IMR-90 (cell line): ENCODE measurements around the gene ATOH8. TPM values are rescaled to one million over a fixed set of nuclear protein-coding genes. Genes with fewer than 3 reads are reported as not detected.

Experiments used
- ATAC-seq: fragments of 200-7000 bp; cut with Tn5 transposase; 2 replicates; pipeline ENCODE4 v1.9.1; 2020; ENCODE audit warnings: low read depth, mild to moderate bottlenecking, moderate library complexity
- BruUV-seq: library from RNA; stranded (reverse); fragments of 400-500 nt; replicated peaks from 2 replicates; lab custom pipeline; 2021; lab: Mats Ljungman, UMichigan
- CTCF ChIA-PET: fragments of 300-600 bp; formaldehyde crosslinking; extraction: SDS; loops from one replicate; lab custom pipeline; 2021; ENCODE audit warnings: antibody characterized with exemption; lab: Yijun Ruan, JAX
- POLR2A ChIA-PET: fragments of 300-600 bp; sonication (Branson Sonifier 250); formaldehyde crosslinking; loops from one replicate; lab custom pipeline; 2022; ENCODE audit warnings: antibody characterized with exemption; ENCODE audit not compliant: unreplicated experiment; lab: Charles Lee
- DNase-seq: peaks from one replicate; pipeline ENCODE4 v3.0.0; 2013
- H2AFZ ChIP-seq: replicated peaks from 2 replicates; pipeline ENCODE3; 2013; ENCODE audit warnings: low read length, mild to moderate bottlenecking; ENCODE audit not compliant: poor library complexity
- H2AK5ac ChIP-seq: 2 replicates; pipeline ENCODE4 v1.6.1; 2013; ENCODE audit warnings: low read depth, low read length, inconsistent platforms
- H2AK9ac ChIP-seq: replicated peaks from 2 replicates; pipeline ENCODE3; 2013; ENCODE audit warnings: mild to moderate bottlenecking, low read depth, low read length, moderate library complexity; ENCODE audit not compliant: poor library complexity
- H2BK120ac ChIP-seq: 2 replicates; pipeline ENCODE4 v1.6.1; 2013; ENCODE audit warnings: low read depth, low read length, inconsistent platforms
- H2BK15ac ChIP-seq: 3 replicates; pipeline ENCODE4 v1.6.1; 2013; ENCODE audit warnings: low read depth, low read length, inconsistent platforms
- H2BK20ac ChIP-seq: 2 replicates; pipeline ENCODE4 v1.6.1; 2013; ENCODE audit warnings: low read depth, mild to moderate bottlenecking, inconsistent platforms, low read length, moderate library complexity
- H2BK5ac ChIP-seq: 2 replicates; pipeline ENCODE4 v1.6.1; 2013; ENCODE audit warnings: mild to moderate bottlenecking, low read depth, low read length, inconsistent platforms; ENCODE audit not compliant: poor library complexity, severe bottlenecking
- H3K14ac ChIP-seq: replicated peaks from 2 replicates; pipeline ENCODE4 v1.6.1; 2013; ENCODE audit warnings: low read depth, low read length, inconsistent platforms
- H3K18ac ChIP-seq: 2 replicates; pipeline ENCODE4 v1.6.1; 2013; ENCODE audit warnings: low read depth, low read length, control low read depth
- H3K23ac ChIP-seq: 2 replicates; pipeline ENCODE4 v1.6.1; 2013; ENCODE audit warnings: low read depth, low read length, inconsistent platforms
- H3K27ac ChIP-seq: 2 replicates; pipeline ENCODE4 v1.5.1; 2013; ENCODE audit warnings: mild to moderate bottlenecking, control low read depth, low read length; ENCODE audit not compliant: insufficient read depth
- H3K27me3 ChIP-seq: 2 replicates; pipeline ENCODE4 v1.6.1; 2013; ENCODE audit warnings: low read length; ENCODE audit not compliant: control insufficient read depth, insufficient read depth
- H3K36me3 ChIP-seq: 2 replicates; pipeline ENCODE4 v1.6.1; 2013; ENCODE audit warnings: low read length, mixed read lengths; ENCODE audit not compliant: control insufficient read depth, insufficient read depth
- H3K4ac ChIP-seq: 2 replicates; pipeline ENCODE4 v1.6.1; 2013; ENCODE audit warnings: low read depth, low read length, inconsistent platforms
- H3K4me1 ChIP-seq: 2 replicates; pipeline ENCODE4 v1.6.1; 2013; ENCODE audit warnings: low read length, mixed read lengths; ENCODE audit not compliant: control insufficient read depth, insufficient read depth
- H3K4me2 ChIP-seq: 2 replicates; pipeline ENCODE4 v1.6.1; 2013; ENCODE audit warnings: low read depth, mild to moderate bottlenecking, control low read depth, low read length, moderate library complexity
- H3K4me3 ChIP-seq: 2 replicates; pipeline ENCODE4 v1.5.1; 2013; ENCODE audit warnings: low read depth, mild to moderate bottlenecking, control low read depth, low read length, moderate library complexity; ENCODE audit not compliant: insufficient read depth
- H3K56ac ChIP-seq: 2 replicates; pipeline ENCODE4 v1.6.1; 2013; ENCODE audit warnings: low read length, inconsistent platforms; ENCODE audit not compliant: insufficient read depth; ENCODE audit errors: extremely low read depth
- H3K79me1 ChIP-seq, 2 experiments: 2 replicates each; pipeline ENCODE4 v1.6.1; 2013; ENCODE audit warnings: low read length in 2 of 2, inconsistent platforms in 1 of 2, low read depth in 1 of 2
- H3K9ac ChIP-seq: 2 replicates; pipeline ENCODE4 v1.6.1; 2013; ENCODE audit warnings: low read depth, low read length, control low read depth
- H3K9me1 ChIP-seq: 2 replicates; pipeline ENCODE4 v1.6.1; 2013; ENCODE audit warnings: low read length, inconsistent platforms; ENCODE audit not compliant: insufficient read depth
- H3K9me3 ChIP-seq: 2 replicates; pipeline ENCODE4 v1.6.1; 2013; ENCODE audit warnings: low read length; ENCODE audit not compliant: control insufficient read depth, insufficient read depth
- H4K20me1 ChIP-seq: 2 replicates; pipeline ENCODE4 v1.6.1; 2013; ENCODE audit warnings: low read length, inconsistent platforms; ENCODE audit not compliant: insufficient read depth
- H4K5ac ChIP-seq: 2 replicates; pipeline ENCODE4 v1.6.1; 2013; ENCODE audit warnings: mild to moderate bottlenecking, low read depth, low read length, control low read depth
- H4K8ac ChIP-seq, 2 experiments: 2 replicates each; pipeline ENCODE4 v1.6.1; 2013; ENCODE audit warnings: low read depth in 2 of 2, low read length in 2 of 2, control low read depth in 1 of 2, inconsistent platforms in 1 of 2
- H4K91ac ChIP-seq: 2 replicates; pipeline ENCODE4 v1.6.1; 2013; ENCODE audit warnings: low read depth, low read length, inconsistent platforms; ENCODE audit not compliant: insufficient read depth
- CEBPB ChIP-seq: IDR thresholded peaks from 2 replicates; pipeline ENCODE4 v1.6.1; 2012; ENCODE audit warnings: low read depth, low read length, improper control_type of control experiment
- CHD1 ChIP-seq: IDR thresholded peaks from 2 replicates; pipeline ENCODE4 v1.6.1; 2012; ENCODE audit warnings: low read depth, low read length, improper control_type of control experiment
- MAZ ChIP-seq: IDR thresholded peaks from 2 replicates; pipeline ENCODE4 v1.6.1; 2012; ENCODE audit warnings: low read depth, mild to moderate bottlenecking, low read length, improper control_type of control experiment, moderate library complexity, borderline replicate concordance
- MXI1 ChIP-seq: IDR thresholded peaks from 2 replicates; pipeline ENCODE4 v1.6.1; 2012; ENCODE audit warnings: low read depth, mild to moderate bottlenecking, low read length, moderate library complexity, borderline replicate concordance
- POLR2A ChIP-seq: IDR thresholded peaks from 2 replicates; pipeline ENCODE4 v1.6.1; 2012; ENCODE audit warnings: mild to moderate bottlenecking, low read depth, low read length
- RAD21 ChIP-seq: IDR thresholded peaks from 2 replicates; pipeline ENCODE4 v1.6.1; 2012; ENCODE audit warnings: low read length, improper control_type of control experiment
- RFX5 ChIP-seq: IDR thresholded peaks from 2 replicates; pipeline ENCODE4 v1.8.0; 2012; ENCODE audit warnings: low read depth, mild to moderate bottlenecking, low read length, moderate library complexity
- SMC3 ChIP-seq: fragments of 150-350 bp; IDR thresholded peaks from 2 replicates; pipeline ENCODE4 v1.6.1; 2016; ENCODE audit warnings: low read depth, mild to moderate bottlenecking, antibody characterized with exemption, low read length, moderate library complexity
- WGBS, 2 experiments: methylation state at CpG; one replicate each; pipeline versions ENCODE4 v1.1.5 to v1.1.7; 2013; ENCODE audit warnings: missing lambda C conversion rate in 2 of 2; ENCODE audit not compliant: insufficient read length in 1 of 2; ENCODE audit errors: extremely low coverage in 2 of 2; 5-methylcytosine and 5-hydroxymethylcytosine counted together
- dilution Hi-C: fragments of 300-500 bp; cut with HindIII; formaldehyde crosslinking; loops from one replicate; pipeline ENCODE4 v1.14.3; 2018; ENCODE audit warnings: low sequenced_read_pairs; ENCODE audit not compliant: unreplicated experiment
- in situ Hi-C: fragments of 300-500 bp; cut with MboI; formaldehyde crosslinking; loops from 3 replicates; pipeline ENCODE4 v1.14.3; 2019; ENCODE audit warnings: low sequenced_read_pairs, inconsistent platforms, mixed read lengths
- intact Hi-C: fragments of 100-400 bp; cut with micrococcal nuclease; formaldehyde crosslinking; loops from 2 replicates; pipeline ENCODE4 v1.10.0; 2022
- polyA plus RNA-seq, 3 experiments: library from polyadenylated mRNA; depleted of rRNA; stranded (reverse); fragments of >200 nt; gene quantifications; 2 replicates each; pipeline ENCODE4 v1.2.3, GENCODE V29; 2012; ENCODE audit warnings: low replicate concordance in 1 of 3
- total RNA-seq: library from RNA; depleted of rRNA; stranded (reverse); fragments of >200 nt; gene quantifications from 2 replicates; pipeline ENCODE4 v1.2.3, GENCODE V29; 2012
- TF ChIP-seq, protein P1 (sequence below): fragments of 150-350 bp; IDR thresholded peaks from 2 replicates; pipeline ENCODE4 v1.6.1; 2017; ENCODE audit warnings: mild to moderate bottlenecking, antibody characterized with exemption, low read length, low read depth
- TF ChIP-seq, protein P2 (sequence below): fragments of 150-350 bp; IDR thresholded peaks from 2 replicates; pipeline ENCODE4 v1.6.1; 2016; ENCODE audit warnings: low read depth, mild to moderate bottlenecking, low read length, moderate library complexity, borderline replicate concordance
- TF ChIP-seq, protein P3 (sequence below): conservative IDR thresholded peaks from 2 replicates; pipeline ENCODE4 v1.5.1; 2012; ENCODE audit warnings: mild to moderate bottlenecking, low read depth, low read length, improper control_type of control experiment

Gene ATOH8
- total and polyA plus RNA-seq, 2 of the 4 experiments (the other 2 are of a cell fraction): 7.9 to 9.0 TPM

DNA sequence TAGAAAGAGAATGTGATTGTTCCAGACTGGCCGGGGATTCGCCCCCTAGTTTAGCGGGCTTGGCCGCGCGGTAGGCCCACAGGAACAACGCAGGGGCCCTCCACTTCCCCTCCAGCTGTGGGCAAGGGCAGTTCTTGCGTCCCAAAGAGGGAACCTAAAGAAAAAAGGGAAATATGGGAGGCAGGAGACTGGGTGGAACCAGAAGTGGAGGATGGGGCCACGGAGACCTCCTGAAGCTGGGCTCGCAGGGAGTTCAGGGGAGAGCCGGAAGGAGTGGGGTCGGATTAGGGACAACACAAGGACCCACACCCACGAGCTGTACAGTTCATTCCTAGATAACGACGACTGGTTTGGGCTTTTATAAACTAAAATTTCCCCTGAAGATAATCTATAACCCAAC, 41.5 kb upstream of the ATOH8 start:
- no peak for DNase-seq
- in situ Hi-C loops (no loop called here), intact Hi-C loops (no loop called here), dilution Hi-C loops (no loop called here)
- Histone ChIP-seq H3K36me3 (no peaks in the 10 kb centered on the region), H2AK5ac (no peak overlapping the region), H2BK15ac (no peak overlapping the region), H3K4me3 (no peak overlapping the region), H3K56ac (no peak overlapping the region), H3K23ac (no peak overlapping the region), H3K9me1 (no peaks in the 10 kb centered on the region), H3K9me3 (no peaks in the 10 kb centered on the region), H3K27me3 (peaks cover 3% of the 10 kb centered on the region), H3K4me2 (no peak overlapping the region), H4K8ac (no peak overlapping the region), H2AFZ (no peak overlapping the region), H3K14ac (no peak overlapping the region), H4K20me1 (no peaks in the 10 kb centered on the region), H2AK9ac (no peak overlapping the region), H3K18ac (no peak overlapping the region), H3K27ac (no peak overlapping the region), H3K4ac (no peak overlapping the region), H2BK120ac (no peak overlapping the region), H3K79me1 (no peaks in the 10 kb centered on the region), H3K9ac (no peak overlapping the region), H4K91ac (no peak overlapping the region), H4K5ac (no peak overlapping the region), H2BK5ac (no peak overlapping the region), H3K4me1 (peaks cover 4% of the 10 kb centered on the region; the same call in 1 of the 2 replicates), H2BK20ac (no peak overlapping the region)
- CTCF ChIA-PET: interaction anchor here (0.9 kb wide), 1 partner anchor 101 kb away, joined by 3 read pairs; no protein-coding TSS in a partner anchor
- BruUV-seq: no TSS peak
- TF ChIP-seq SMC3 (no peak), RFX5 (no peak), MAZ (no peak), CEBPB (no peak), MXI1 (no peak), RAD21 (no peak), POLR2A (no peak), CHD1 (no peak)
- TF ChIP-seq, protein P1, sequence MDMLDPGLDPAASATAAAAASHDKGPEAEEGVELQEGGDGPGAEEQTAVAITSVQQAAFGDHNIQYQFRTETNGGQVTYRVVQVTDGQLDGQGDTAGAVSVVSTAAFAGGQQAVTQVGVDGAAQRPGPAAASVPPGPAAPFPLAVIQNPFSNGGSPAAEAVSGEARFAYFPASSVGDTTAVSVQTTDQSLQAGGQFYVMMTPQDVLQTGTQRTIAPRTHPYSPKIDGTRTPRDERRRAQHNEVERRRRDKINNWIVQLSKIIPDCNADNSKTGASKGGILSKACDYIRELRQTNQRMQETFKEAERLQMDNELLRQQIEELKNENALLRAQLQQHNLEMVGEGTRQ: no peak
- TF ChIP-seq, protein P2, sequence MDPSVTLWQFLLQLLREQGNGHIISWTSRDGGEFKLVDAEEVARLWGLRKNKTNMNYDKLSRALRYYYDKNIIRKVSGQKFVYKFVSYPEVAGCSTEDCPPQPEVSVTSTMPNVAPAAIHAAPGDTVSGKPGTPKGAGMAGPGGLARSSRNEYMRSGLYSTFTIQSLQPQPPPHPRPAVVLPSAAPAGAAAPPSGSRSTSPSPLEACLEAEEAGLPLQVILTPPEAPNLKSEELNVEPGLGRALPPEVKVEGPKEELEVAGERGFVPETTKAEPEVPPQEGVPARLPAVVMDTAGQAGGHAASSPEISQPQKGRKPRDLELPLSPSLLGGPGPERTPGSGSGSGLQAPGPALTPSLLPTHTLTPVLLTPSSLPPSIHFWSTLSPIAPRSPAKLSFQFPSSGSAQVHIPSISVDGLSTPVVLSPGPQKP: no peak
- TF ChIP-seq, protein P3, sequence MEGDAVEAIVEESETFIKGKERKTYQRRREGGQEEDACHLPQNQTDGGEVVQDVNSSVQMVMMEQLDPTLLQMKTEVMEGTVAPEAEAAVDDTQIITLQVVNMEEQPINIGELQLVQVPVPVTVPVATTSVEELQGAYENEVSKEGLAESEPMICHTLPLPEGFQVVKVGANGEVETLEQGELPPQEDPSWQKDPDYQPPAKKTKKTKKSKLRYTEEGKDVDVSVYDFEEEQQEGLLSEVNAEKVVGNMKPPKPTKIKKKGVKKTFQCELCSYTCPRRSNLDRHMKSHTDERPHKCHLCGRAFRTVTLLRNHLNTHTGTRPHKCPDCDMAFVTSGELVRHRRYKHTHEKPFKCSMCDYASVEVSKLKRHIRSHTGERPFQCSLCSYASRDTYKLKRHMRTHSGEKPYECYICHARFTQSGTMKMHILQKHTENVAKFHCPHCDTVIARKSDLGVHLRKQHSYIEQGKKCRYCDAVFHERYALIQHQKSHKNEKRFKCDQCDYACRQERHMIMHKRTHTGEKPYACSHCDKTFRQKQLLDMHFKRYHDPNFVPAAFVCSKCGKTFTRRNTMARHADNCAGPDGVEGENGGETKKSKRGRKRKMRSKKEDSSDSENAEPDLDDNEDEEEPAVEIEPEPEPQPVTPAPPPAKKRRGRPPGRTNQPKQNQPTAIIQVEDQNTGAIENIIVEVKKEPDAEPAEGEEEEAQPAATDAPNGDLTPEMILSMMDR: no peak
- WGBS, 2 experiments: 80% methylated on average over 1 of the region's 15 CpGs; no CpG with 5 or more reads in 1 of the 2 experiments
- no peak for ATAC-seq
- POLR2A ChIA-PET: no interaction called here
